Activated T-helper 1 cell treated with anti-CD3 and anti-CD28 coated beads, Interleukin-2, amount 50 U/mL, for 16 hours (primary cell): Measurements from ENCODE around the gene COQ2.
"Not testable (repeated sequence)": the region's sequence is repeated elsewhere in the genome, so short reads cannot be mapped to it uniquely, and the experiment has no call there.

Experiments used
- DNase-seq, 2 donors: peaks; one replicate each; pipeline ENCODE4 v3.0.0-alpha.2; 2020; ENCODE audit warnings: low read depth in 1 of 2, low spot score in 1 of 2

The COQ2 gene, protein sequence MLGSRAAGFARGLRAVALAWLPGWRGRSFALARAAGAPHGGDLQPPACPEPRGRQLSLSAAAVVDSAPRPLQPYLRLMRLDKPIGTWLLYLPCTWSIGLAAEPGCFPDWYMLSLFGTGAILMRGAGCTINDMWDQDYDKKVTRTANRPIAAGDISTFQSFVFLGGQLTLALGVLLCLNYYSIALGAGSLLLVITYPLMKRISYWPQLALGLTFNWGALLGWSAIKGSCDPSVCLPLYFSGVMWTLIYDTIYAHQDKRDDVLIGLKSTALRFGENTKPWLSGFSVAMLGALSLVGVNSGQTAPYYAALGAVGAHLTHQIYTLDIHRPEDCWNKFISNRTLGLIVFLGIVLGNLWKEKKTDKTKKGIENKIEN

DNA sequence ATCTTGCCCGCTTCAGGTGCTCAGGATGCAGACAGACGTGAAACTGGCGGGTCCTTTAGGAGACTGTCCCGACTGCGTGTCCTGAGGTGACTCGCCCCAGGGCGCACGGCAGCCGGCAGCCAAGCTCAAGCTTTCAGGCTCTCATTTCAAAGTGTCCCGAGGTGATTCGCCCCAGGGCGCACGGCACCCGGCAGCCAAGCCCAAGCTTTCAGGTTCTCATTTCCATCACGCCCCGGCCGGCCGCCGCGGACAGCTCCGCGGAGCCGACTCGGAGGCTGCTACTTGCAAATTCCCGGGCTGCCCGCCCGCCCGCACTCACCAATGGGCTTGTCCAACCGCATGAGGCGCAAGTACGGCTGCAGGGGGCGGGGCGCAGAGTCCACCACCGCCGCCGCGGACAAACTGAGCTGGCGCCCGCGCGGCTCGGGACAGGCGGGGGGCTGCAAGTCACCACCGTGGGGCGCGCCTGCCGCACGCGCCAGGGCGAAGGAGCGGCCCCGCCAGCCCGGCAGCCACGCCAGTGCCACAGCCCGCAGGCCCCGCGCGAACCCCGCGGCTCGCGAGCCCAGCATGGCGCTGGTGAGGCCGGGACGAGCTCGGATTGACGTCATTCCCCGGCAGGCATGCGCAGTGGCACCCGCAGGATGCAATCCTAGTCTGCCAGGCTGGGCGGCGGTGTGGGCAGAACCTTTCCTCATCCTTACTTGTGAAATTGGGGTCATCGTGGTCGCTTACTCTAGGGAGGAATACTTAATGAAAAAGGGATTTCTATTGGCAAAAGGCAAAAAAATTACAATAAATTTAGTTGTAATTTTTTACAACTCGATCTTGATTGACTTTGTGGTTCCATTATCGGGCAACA lies at the start of gene COQ2:
TSS of gene COQ2 (minus strand) at position 606 of the 862 bp plus-strand sequence. CDS start at position 572, 34 bp downstream.
- peak; percentile 88 to 89 for DNase-seq

- no peak for DNase-seq
These were observed 47.4 kb upstream of the COQ2 start for GRCh38 chr4:83331956-83332355.

GRCh38 chr4:83329521-83330110 lies 45.0 kb upstream of the COQ2 start:
- DNase-seq, result no peak

GRCh38 chr4:83328521-83329187 lies 44.1 kb upstream of the COQ2 start:
- DNase-seq, result no peak

DNA sequence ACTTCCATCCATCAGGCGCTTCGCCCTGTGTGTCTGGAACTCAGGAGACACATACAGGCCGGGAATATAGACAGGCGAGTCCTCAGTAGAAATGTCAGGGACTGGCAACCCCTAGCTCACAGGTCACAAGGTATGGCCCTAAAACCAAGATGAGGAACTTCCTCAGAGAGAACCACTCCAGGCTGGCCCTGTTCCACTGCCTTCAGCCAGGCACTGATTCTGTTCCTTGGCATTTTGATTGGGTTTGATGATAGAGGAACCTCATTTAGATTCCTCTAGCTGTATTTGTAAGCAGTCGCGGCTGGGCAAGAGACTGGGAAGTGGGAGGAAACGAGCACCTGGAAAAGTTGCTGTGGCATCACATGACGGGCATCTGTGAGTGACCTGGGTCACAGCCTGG lies 41.9 kb upstream of the COQ2 start:
- DNase-seq, result no peak

- not testable (repeated sequence) for DNase-seq
These were observed 40.7 kb upstream of the COQ2 start for GRCh38 chr4:83325306-83325705.

DNA sequence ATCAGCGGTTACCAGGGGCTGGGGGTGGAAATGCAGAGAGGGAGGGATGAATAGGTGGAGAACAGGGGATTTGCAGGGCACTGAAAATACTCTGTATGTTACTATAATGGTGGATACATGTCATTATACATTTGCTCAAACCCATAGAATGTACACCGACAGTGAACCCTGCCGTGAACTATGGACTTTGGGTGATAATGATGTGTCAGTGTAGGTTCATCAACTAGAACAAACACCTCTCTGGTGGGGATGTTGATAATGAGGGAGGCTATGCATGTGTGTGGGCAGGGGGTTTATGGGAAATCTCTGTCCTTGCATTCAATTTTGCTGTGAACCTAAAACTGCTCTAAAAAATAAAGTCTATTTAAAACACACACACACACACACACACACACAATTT lies 38.5 kb upstream of the COQ2 start:
- DNase-seq, result no peak

- no peak for DNase-seq
These were observed 36.0 kb upstream of the COQ2 start for GRCh38 chr4:83320548-83320947.

- no peak for DNase-seq
These were observed 34.1 kb upstream of the COQ2 start for GRCh38 chr4:83318666-83319065.

- no peak for DNase-seq
These were observed 33.1 kb upstream of the COQ2 start for GRCh38 chr4:83317671-83318070.

- DNase-seq, result no peak
These were observed 32.0 kb upstream of the COQ2 start for GRCh38 chr4:83316459-83317165.

DNA sequence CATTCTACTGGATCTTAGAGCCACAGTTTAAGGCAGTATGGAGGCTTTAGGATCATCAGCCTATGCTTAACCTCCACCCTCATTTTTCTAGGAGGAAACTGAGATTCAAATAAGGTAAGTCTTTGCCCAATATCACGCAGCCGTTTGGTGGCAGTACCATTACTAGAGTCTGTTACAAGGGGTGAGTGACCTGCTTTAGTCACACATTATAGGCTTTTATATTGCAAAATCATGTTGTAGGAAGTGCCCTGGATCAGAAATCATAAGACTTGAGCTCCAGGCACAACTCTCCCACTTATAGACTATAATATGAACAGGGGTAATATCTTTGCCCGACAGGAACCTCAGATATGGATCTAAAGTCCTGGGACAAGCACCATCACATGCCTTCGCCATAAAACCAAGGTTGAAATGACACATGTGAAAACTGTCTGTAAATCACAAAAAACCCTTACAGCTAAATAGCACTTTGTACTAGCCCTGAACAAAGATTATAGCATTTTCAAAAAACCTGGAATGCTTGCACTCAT lies 30.8 kb upstream of the COQ2 start:
- no peak for DNase-seq

DNA sequence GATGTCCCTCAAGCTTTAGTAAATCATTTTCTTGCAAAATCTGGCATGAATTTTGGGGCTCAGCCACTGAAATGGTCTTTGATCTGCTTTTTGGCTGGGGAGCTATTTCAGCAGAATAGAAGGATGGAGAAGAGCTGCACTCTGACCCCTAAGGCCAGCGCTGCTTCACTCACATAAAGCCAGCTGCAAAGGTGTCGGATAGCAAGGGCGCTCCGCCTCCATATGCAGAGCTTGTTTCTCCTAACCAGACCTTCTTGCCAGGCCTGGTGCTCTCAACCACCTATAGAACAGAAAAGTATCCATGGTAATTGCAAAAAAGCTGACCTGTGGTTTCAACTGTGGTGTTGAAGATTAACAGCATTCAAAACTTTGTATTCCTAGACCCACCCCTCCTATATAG lies 24.1 kb upstream of the COQ2 start:
- DNase-seq, result no peak

- no peak for DNase-seq
These were observed 23.3 kb upstream of the COQ2 start for GRCh38 chr4:83307920-83308319.

DNA sequence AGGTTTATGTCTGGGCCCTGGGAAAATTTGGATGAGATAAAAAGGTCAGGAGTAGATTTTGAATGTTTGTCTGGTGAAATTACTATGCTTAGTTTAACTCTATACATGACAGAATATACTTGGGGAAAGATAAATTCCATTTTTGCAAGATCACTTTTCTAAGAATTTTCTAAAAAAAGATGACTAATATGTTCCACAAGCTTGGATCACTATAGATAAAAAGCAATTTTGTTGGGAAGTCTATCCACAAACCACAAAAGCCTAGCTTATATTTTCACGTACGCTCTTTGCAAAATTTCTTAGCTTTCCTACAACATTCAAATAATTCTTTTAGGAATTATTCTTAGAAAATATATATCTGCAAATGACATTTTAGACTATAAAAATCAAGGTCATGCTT lies 20.6 kb upstream of the COQ2 start:
- DNase-seq, result no peak

- no peak for DNase-seq
These were observed 13.1 kb upstream of the COQ2 start for GRCh38 chr4:83297548-83298260.

GRCh38 chr4:83293305-83294046 lies 8.9 kb upstream of the COQ2 start:
- DNase-seq, result no peak

DNA sequence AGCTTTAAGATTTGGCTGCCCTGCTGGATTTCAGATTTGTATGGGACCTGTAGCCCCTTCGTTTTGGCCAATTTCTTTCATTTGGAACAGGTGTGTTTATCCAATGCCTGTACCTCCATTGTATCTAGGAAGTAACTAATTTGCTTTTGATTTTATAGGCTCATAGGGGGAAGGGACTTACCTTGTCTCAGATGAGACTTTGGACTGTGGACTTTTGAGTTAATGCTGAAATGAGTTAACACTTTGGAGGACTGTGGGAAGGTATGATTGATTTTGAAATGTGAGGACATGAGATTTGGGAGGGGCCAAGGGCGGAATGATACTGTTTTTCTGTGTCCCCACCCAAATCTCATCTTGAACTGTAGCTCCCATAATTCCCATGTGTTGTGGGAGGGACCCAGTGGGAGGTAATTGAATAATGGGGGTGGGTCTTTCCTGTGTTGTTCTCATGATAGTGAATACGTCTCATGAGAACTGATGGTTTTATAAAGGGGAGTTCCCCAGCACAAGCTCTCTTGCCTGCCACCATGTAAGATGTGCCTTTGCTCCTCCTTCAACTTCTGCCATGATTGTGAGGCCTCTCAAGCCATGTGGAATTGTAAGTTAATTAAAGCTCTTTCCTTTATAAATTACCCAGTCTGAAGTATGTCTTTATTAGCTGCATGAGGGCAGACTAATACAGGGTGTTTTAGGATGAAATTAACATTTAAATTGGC lies 5.6 kb upstream of the COQ2 start:
- not testable (repeated sequence) for DNase-seq
